BLaER1 (cell line): ENCODE results near the gene RGS14.
A peak's percentile ranks its signal among the peaks of the same experiment; 100 is the strongest.
"Not testable (repeated sequence)": the region's sequence is repeated elsewhere in the genome, so short reads cannot be mapped to it uniquely, and the experiment has no call there.

Experiments used
- H3K27ac ChIP-seq: shearing (Covaris generic); formaldehyde crosslinking; 2 replicates; pipeline ENCODE4 v1.8.1; 2022
- H3K27me3 ChIP-seq: shearing (Covaris generic); formaldehyde crosslinking; 2 replicates; pipeline ENCODE4 v1.8.1; 2022
- H3K36me3 ChIP-seq: shearing (Covaris generic); formaldehyde crosslinking; 2 replicates; pipeline ENCODE4 v1.8.1; 2022
- H3K4me1 ChIP-seq: shearing (Covaris generic); formaldehyde crosslinking; 2 replicates; pipeline ENCODE4 v1.8.1; 2022
- H3K4me2 ChIP-seq: shearing (Covaris generic); formaldehyde crosslinking; 2 replicates; pipeline ENCODE4 v1.8.1; 2022
- H3K4me3 ChIP-seq: shearing (Covaris generic); formaldehyde crosslinking; 2 replicates; pipeline ENCODE4 v1.8.1; 2022
- H3K9ac ChIP-seq: shearing (Covaris generic); formaldehyde crosslinking; 2 replicates; pipeline ENCODE4 v1.8.1; 2022
- H3K9me3 ChIP-seq: shearing (Covaris generic); formaldehyde crosslinking; 2 replicates; pipeline ENCODE4 v1.8.1; 2022
- H4K20me1 ChIP-seq: shearing (Covaris generic); formaldehyde crosslinking; 2 replicates; pipeline ENCODE4 v1.8.1; 2022
- Cebpa-rat ChIP-seq: shearing (Covaris generic); IDR thresholded peaks from 2 replicates; pipeline ENCODE4 v1.8.1; 2022

The RGS14 gene

DNA sequence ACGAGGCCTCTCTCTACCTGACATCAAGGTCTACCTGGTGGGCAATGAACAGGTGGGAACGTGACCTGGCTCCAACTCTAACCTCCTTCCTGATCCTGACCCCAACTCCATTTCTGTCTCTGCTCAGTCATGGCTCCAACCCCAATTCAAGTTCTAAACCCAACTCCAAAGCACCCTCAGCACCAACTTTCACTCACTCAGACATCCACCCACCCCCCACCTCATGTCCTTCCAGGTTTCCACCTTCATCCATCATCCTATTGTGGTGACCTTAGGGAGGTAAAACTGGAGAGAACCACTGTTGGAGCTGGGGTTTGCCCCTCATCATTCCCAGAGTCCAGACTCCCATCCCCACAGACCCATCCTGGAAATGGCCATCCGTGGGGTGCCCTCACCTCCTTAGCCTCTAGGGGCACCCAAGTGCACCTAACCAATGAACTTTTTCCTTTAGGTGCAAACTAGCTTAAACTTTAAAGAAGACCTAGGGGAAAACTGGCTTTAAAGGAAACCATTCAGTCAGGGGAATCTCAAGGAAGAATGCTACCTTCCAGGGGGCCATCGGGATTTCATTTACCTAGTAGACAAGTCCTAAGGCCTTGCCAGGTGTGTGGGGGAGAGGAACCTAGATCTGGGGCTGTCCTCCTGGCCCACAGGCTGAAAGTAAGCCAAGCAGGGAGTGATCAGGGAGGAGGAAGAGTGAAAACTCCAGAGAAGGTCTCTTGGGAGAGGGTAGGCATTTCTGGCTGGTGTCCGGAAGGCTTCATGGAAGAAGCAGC is 11.3 kb downstream of the RGS14 start:
- H4K20me1 ChIP-seq, result no peaks in the 10 kb centered on the region
- peak overlapping the region; percentile 20; the same call in 1 of the 2 replicates for H3K27ac ChIP-seq
- peaks cover 18% of the 10 kb centered on the region for H3K36me3 ChIP-seq
- peak overlapping the region; percentile 37; the same call in 1 of the 2 replicates for H3K9ac ChIP-seq
- no peak overlapping the region for H3K4me3 ChIP-seq
- peak overlapping the region; percentile 67 for H3K4me2 ChIP-seq
- no peaks in the 10 kb centered on the region for H3K9me3 ChIP-seq
- H3K27me3 ChIP-seq, result no peaks in the 10 kb centered on the region
- peaks cover 49% of the 10 kb centered on the region for H3K4me1 ChIP-seq
- TF ChIP-seq Cebpa-rat, result no peak

- peaks cover 43% of the 10 kb centered on the region for H3K4me1 ChIP-seq
- no peak for TF ChIP-seq Cebpa-rat
- no peaks in the 10 kb centered on the region for H4K20me1 ChIP-seq
- H3K27me3 ChIP-seq, result no peaks in the 10 kb centered on the region
- H3K4me2 ChIP-seq, result peak overlapping the region; percentile 67
- H3K9ac ChIP-seq, result peak overlapping the region; percentile 37; the same call in 1 of the 2 replicates
- H3K36me3 ChIP-seq, result peaks cover 18% of the 10 kb centered on the region
- H3K9me3 ChIP-seq, result no peaks in the 10 kb centered on the region
- peak overlapping the region; percentile 20 for H3K27ac ChIP-seq
- no peak overlapping the region for H3K4me3 ChIP-seq
Observed at GRCh38 chr5:177369645-177370440, 12.1 kb downstream of the RGS14 start.

DNA sequence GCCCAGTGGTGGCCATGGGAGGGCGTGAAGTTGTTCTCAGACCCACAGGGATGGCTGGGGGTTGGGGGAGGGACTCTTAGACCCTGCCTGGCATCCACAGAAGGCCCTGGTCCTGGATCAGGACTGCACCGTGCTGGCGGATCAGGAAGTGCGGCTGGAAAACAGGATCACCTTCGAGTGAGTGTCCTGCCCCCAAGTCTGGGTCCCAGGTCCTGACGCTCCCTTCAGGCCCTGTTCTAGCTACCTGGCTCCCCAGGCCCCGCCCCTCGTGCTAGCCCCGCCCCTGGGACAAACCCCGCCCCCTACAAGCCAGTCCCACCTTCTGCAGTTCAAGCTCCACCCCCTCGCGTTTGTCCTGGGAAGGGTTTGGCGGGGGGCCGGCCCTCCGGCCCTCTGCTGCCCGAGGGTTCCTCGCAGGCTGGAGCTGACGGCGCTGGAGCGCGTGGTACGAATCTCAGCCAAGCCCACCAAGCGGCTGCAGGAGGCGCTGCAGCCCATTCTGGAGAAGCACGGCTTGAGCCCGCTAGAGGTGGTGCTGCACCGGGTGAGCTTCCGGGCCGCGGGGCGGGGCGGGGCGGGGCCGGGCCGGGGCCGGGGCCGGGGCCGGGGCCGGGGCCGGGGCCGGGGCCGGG is 12.9 kb downstream of the RGS14 start:
- Histone ChIP-seq H3K36me3 (peaks cover 18% of the 10 kb centered on the region), H3K9ac (peak overlapping the region; percentile 86), H3K4me1 (peaks cover 47% of the 10 kb centered on the region), H3K4me2 (peak overlapping the region; percentile 97), H3K9me3 (no peaks in the 10 kb centered on the region), H3K27me3 (no peaks in the 10 kb centered on the region), H3K27ac (peak overlapping the region; percentile 20), H4K20me1 (no peaks in the 10 kb centered on the region), H3K4me3 (peak overlapping the region; percentile 72)
- TF ChIP-seq Cebpa-rat, result no peak

DNA sequence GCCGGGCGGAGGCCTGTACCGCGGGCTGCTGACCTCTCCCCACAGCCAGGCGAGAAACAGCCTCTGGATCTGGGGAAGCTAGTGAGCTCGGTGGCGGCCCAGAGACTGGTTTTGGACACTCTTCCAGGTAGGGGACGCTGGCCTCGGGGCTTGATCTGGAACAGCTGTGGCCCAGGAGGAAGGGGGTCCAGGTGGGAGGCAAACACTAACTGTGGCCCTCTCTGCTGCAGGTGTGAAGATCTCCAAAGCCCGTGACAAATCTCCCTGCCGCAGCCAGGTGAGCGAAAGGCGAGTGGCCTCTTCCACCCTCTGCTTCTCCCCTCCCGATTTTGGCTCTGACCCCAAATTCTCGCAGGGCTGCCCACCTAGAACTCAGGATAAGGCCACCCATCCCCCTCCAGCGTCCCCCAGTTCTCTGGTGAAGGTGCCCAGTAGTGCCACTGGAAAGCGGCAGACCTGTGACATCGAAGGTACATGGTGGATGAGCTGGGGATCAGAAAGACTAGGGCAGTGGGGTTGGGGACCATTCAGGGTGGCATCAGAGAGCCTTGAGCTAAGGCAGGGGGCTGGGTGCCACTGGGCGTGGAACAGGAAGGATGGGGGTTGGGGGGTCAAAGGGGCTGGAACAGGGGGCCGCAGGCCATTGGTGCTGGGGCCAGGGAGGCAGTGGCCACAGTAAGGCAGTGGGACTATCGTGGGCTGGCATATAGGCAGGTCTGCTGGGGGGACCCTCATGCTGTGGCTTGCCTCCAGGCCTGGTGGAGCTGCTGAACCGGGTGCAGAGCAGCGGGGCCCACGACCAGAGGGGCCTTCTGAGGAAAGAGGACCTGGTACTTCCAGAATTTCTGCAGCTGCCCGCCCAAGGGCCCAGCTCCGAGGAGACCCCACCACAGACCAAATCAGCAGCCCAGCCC is 13.7 kb downstream of the RGS14 start:
- Histone ChIP-seq H3K36me3 (peaks cover 18% of the 10 kb centered on the region), H3K9ac (peak overlapping the region; percentile 86), H3K9me3 (no peaks in the 10 kb centered on the region), H3K27ac (peak overlapping the region; percentile 83), H3K4me3 (peak overlapping the region; percentile 72), H3K27me3 (no peaks in the 10 kb centered on the region), H3K4me1 (peaks cover 55% of the 10 kb centered on the region), H4K20me1 (no peaks in the 10 kb centered on the region), H3K4me2 (peak overlapping the region; percentile 97)
- no peak for TF ChIP-seq Cebpa-rat

DNA sequence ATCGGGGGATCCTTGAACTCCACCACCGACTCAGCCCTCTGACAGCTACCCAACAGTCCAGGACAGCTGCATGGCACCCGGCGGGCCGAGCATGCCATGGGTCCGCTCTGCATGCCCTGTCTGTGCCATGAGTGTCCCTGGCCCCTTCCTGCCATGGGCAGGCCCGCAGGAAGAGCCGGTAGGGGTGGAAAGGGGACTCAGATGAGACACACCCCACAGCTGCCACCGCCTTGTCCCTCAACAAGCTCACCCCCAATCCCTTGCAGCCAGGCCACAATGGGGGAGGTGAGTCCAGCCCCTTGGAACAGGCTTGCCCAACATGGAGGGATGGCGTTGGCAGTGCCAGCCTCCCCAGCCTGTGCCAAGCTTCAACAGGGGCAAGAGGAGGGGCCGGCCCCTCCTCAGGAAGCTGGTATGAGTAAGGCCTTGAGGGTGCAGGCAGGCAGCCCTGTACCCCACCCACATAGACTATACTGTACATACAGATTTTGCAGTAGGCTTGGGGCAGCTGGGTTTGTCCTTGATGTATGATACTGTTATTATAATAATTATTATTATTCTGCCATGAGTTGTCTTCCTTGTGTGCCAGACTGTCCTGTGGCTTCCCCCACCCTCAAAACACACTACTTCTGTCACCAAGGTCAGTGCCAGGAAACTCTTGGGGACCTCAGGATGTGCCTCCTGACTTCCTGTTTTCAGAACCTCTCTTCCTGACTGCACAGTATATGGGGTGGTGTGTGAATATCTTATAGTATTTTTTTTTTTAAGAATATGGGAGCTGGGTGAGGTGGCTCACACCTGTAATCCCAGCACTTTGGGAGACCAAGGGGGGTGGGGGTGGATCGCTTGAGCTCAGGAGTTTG is 14.5 kb downstream of the RGS14 start:
- peak overlapping the region; percentile 86; the same call in 1 of the 2 replicates for H3K9ac ChIP-seq

GRCh38 chr5:177372910-177373309 is 15.2 kb downstream of the RGS14 start:
- H3K4me1 ChIP-seq, result peaks cover 62% of the 10 kb centered on the region
- no peak overlapping the region for H3K4me3 ChIP-seq
- no peaks in the 10 kb centered on the region for H4K20me1 ChIP-seq
- H3K36me3 ChIP-seq, result peaks cover 11% of the 10 kb centered on the region
- no peak for TF ChIP-seq Cebpa-rat
- H3K27me3 ChIP-seq, result no peaks in the 10 kb centered on the region
- 0 out of 2 replicates have a peak overlapping the region, but pooled peaks have one; percentile 26 for H3K9ac ChIP-seq
- H3K9me3 ChIP-seq, result no peaks in the 10 kb centered on the region
- no peak overlapping the region for H3K27ac ChIP-seq
- H3K4me2 ChIP-seq, result peak overlapping the region; percentile 97

More for the DNA sequence above, 14.5 kb downstream of the RGS14 start:
- Histone ChIP-seq H4K20me1 (no peaks in the 10 kb centered on the region), H3K27ac (peak overlapping the region; percentile 83), H3K9me3 (no peaks in the 10 kb centered on the region), H3K4me3 (peak overlapping the region; percentile 72), H3K27me3 (no peaks in the 10 kb centered on the region), H3K36me3 (peaks cover 17% of the 10 kb centered on the region), H3K4me1 (peaks cover 62% of the 10 kb centered on the region), H3K4me2 (peak overlapping the region; percentile 97)
- no peak for TF ChIP-seq Cebpa-rat

GRCh38 chr5:177373806-177374205 is 16.1 kb downstream of the RGS14 start:
- Histone ChIP-seq H3K27ac (no peak overlapping the region), H3K9ac (no peak overlapping the region)

DNA sequence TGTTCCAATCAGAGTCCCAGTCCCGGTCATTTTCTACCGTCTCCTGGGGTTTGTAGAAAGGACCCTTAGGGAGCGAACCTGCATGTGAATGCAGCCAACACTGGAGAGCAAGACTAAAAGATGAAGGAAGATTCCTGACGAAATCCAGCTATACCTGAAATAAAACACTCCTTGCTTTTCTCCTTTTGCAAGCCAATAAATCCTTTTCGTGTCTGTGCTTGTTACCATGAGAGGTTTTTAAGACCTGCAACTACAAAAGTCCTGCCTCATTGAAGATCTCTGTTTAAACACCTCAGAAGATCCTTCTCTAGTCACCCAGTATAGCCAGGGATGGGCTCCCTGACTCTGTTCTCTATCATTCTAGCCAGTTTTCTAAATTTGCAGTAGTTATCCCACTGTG is 16.5 kb downstream of the RGS14 start:
- Histone ChIP-seq H3K9me3 (no peaks in the 10 kb centered on the region), H3K4me1 (peaks cover 54% of the 10 kb centered on the region), H3K4me2 (no peak overlapping the region), H3K4me3 (no peak overlapping the region), H3K27ac (no peak overlapping the region), H3K36me3 (no peaks in the 10 kb centered on the region; the same call in 1 of the 2 replicates), H3K9ac (no peak overlapping the region), H4K20me1 (no peaks in the 10 kb centered on the region), H3K27me3 (no peaks in the 10 kb centered on the region)
- no peak for TF ChIP-seq Cebpa-rat

More at GRCh38 chr5:177373806-177374205, 16.1 kb downstream of the RGS14 start:
- Histone ChIP-seq H3K4me2 (no peak overlapping the region), H3K27me3 (no peaks in the 10 kb centered on the region), H3K9me3 (no peaks in the 10 kb centered on the region), H3K36me3 (peaks cover 2% of the 10 kb centered on the region; the same call in 1 of the 2 replicates), H3K4me1 (peaks cover 58% of the 10 kb centered on the region), H4K20me1 (no peaks in the 10 kb centered on the region), H3K4me3 (no peak overlapping the region)
- no peak for TF ChIP-seq Cebpa-rat

- not testable (repeated sequence) for H4K20me1 ChIP-seq, H3K36me3 ChIP-seq, H3K9me3 ChIP-seq, H3K27me3 ChIP-seq, H3K4me3 ChIP-seq, H3K27ac ChIP-seq, H3K9ac ChIP-seq
- Histone ChIP-seq H3K4me1 (peaks cover 52% of the 10 kb centered on the region), H3K4me2 (peak overlapping the region; percentile 5; the same call in 1 of the 2 replicates)
Observed at GRCh38 chr5:177375516-177375915, 17.8 kb downstream of the RGS14 start.
